HEK293T (cell line): ENCODE data around the gene UGT1A4.

Experiments used
- SUZ12 ChIP-seq: fragments of 450-650 bp; IDR thresholded peaks from 2 replicates; pipeline ENCODE4 v1.6.1; 2016; ENCODE audit warnings: mild to moderate bottlenecking
- ZNF384 ChIP-seq: fragments of 450-650 bp; IDR thresholded peaks from 2 replicates; pipeline ENCODE4 v1.6.1; 2016

DNA sequence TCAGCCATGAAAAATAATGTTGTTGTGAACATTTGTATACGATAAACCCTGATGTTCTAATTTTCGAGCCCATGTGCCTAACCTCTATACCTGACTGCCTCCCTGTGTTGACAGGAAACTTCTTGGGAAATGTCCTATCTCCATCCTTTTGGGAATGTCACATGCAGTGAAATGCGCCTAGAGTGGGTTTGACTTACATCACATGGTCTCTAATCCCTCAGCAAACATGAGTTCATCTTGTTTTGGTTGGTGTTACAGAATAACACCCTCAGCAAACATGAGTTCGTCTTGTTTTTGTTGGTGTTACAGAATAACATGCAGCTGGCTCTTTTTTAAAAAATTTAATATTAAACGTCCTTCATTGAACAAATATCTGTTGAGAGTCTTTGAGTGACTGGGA lies 30.2 kb upstream of the UGT1A4 start:
- TF ChIP-seq SUZ12: no peak
- no peak for TF ChIP-seq ZNF384
